Neural cell (in vitro differentiated cells): ENCODE results near the gene DUSP5.

Experiments used
- EZH2 ChIP-seq: fragments of 200-600, 300-800 bp; shearing (Covaris generic), sonication (generic); IDR thresholded peaks from 2 replicates; pipeline ENCODE4 v1.6.1; 2014; ENCODE audit warnings: antibody characterized with exemption, low read length, borderline replicate concordance, mild to moderate bottlenecking; ENCODE audit not compliant: insufficient read depth, poor library complexity, severe bottlenecking
- POLR2AphosphoS5 ChIP-seq: IDR thresholded peaks from 2 replicates; pipeline ENCODE4 v1.6.1; 2012
- SMC3 ChIP-seq: fragments of 450-650 bp; conservative IDR thresholded peaks from 2 replicates; pipeline ENCODE4 v1.6.1; 2014; ENCODE audit warnings: antibody characterized with exemption, mild to moderate bottlenecking, moderate library complexity; ENCODE audit not compliant: poor library complexity
- TF ChIP-seq, protein P1 (sequence below): fragments of 450-650 bp; IDR thresholded peaks from 2 replicates; pipeline ENCODE4 v1.5.1; 2014; ENCODE audit warnings: antibody characterized with exemption, mild to moderate bottlenecking, moderate library complexity; ENCODE audit not compliant: poor library complexity, severe bottlenecking
- TF ChIP-seq, protein P2 (sequence below): IDR thresholded peaks from 2 replicates; pipeline ENCODE4 v1.6.1; 2012; ENCODE audit warnings: borderline replicate concordance

DNA sequence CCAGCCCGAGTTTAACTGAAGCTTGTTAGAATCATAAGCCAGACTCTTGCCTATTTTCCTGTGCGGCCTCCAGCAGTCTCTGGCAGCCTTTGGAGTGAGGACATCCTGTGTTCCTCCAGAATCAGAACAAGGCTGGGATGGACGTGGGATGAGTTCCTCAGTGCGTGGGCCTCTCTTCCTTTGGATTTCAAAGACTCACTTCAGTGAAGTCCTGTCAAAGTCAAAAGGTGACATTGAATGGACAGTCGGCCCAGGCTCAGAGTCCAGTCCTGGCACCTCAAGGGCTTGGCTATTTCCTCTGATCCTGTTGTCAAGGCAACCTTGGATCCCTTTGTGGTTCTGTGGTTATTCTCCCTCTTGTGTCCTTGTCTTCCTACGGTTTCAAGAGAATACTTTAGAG is 48.4 kb downstream of the DUSP5 start:
- no peak for TF ChIP-seq EZH2
- TF ChIP-seq, protein P1, sequence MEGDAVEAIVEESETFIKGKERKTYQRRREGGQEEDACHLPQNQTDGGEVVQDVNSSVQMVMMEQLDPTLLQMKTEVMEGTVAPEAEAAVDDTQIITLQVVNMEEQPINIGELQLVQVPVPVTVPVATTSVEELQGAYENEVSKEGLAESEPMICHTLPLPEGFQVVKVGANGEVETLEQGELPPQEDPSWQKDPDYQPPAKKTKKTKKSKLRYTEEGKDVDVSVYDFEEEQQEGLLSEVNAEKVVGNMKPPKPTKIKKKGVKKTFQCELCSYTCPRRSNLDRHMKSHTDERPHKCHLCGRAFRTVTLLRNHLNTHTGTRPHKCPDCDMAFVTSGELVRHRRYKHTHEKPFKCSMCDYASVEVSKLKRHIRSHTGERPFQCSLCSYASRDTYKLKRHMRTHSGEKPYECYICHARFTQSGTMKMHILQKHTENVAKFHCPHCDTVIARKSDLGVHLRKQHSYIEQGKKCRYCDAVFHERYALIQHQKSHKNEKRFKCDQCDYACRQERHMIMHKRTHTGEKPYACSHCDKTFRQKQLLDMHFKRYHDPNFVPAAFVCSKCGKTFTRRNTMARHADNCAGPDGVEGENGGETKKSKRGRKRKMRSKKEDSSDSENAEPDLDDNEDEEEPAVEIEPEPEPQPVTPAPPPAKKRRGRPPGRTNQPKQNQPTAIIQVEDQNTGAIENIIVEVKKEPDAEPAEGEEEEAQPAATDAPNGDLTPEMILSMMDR: no peak
- TF ChIP-seq POLR2AphosphoS5: no peak
- no peak for TF ChIP-seq SMC3
- TF ChIP-seq, protein P2, sequence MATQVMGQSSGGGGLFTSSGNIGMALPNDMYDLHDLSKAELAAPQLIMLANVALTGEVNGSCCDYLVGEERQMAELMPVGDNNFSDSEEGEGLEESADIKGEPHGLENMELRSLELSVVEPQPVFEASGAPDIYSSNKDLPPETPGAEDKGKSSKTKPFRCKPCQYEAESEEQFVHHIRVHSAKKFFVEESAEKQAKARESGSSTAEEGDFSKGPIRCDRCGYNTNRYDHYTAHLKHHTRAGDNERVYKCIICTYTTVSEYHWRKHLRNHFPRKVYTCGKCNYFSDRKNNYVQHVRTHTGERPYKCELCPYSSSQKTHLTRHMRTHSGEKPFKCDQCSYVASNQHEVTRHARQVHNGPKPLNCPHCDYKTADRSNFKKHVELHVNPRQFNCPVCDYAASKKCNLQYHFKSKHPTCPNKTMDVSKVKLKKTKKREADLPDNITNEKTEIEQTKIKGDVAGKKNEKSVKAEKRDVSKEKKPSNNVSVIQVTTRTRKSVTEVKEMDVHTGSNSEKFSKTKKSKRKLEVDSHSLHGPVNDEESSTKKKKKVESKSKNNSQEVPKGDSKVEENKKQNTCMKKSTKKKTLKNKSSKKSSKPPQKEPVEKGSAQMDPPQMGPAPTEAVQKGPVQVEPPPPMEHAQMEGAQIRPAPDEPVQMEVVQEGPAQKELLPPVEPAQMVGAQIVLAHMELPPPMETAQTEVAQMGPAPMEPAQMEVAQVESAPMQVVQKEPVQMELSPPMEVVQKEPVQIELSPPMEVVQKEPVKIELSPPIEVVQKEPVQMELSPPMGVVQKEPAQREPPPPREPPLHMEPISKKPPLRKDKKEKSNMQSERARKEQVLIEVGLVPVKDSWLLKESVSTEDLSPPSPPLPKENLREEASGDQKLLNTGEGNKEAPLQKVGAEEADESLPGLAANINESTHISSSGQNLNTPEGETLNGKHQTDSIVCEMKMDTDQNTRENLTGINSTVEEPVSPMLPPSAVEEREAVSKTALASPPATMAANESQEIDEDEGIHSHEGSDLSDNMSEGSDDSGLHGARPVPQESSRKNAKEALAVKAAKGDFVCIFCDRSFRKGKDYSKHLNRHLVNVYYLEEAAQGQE: no peak
